Smooth muscle cell (in vitro differentiated cells): ENCODE measurements around the gene BAAT. TPM values are rescaled to one million over a fixed set of nuclear protein-coding genes. Genes with fewer than 3 reads are reported as not detected.

Experiments used
- DNase-seq: peaks from one replicate; lab custom pipeline; 2025; ENCODE audit not compliant: unreplicated experiment; lab: John Stamatoyannopoulos, UW
- H2AFZ ChIP-seq: fragments of 200-600 bp; sonication (generic); 2 replicates; pipeline ENCODE4 v1.6.0; 2016; ENCODE audit warnings: antibody characterized with exemption, low read depth, mild to moderate bottlenecking
- H3F3A ChIP-seq: fragments of 200-600 bp; sonication (generic); 2 replicates; pipeline ENCODE4 v1.6.0; 2017; ENCODE audit warnings: antibody characterized with exemption, low read depth
- H3K27ac ChIP-seq: fragments of 200-600 bp; sonication (generic); 2 replicates; pipeline ENCODE4 v1.5.1; 2016; ENCODE audit warnings: low read depth, mild to moderate bottlenecking
- H3K27me3 ChIP-seq: fragments of 200-600 bp; sonication (generic); 2 replicates; pipeline ENCODE4 v1.6.1; 2016; ENCODE audit warnings: low read depth, mild to moderate bottlenecking
- H3K36me3 ChIP-seq: fragments of 200-600 bp; sonication (generic); 2 replicates; pipeline ENCODE4 v1.5.1; 2016; ENCODE audit warnings: low read depth
- H3K4me1 ChIP-seq: fragments of 200-600 bp; sonication (generic); 2 replicates; pipeline ENCODE4 v1.5.1; 2016; ENCODE audit warnings: low read depth
- H3K4me2 ChIP-seq: fragments of 200-600 bp; sonication (generic); 2 replicates; pipeline ENCODE4 v1.6.0; 2016; ENCODE audit warnings: mild to moderate bottlenecking
- H3K4me3 ChIP-seq: fragments of 200-600 bp; sonication (generic); 2 replicates; pipeline ENCODE4 v1.5.1; 2016; ENCODE audit warnings: mild to moderate bottlenecking
- H3K79me2 ChIP-seq: fragments of 200-600 bp; sonication (generic); 2 replicates; pipeline ENCODE4 v1.6.0; 2016; ENCODE audit warnings: low read depth, mild to moderate bottlenecking
- H3K9ac ChIP-seq: fragments of 200-600 bp; sonication (generic); 2 replicates; pipeline ENCODE4 v1.6.0; 2016; ENCODE audit warnings: low read depth
- H3K9me3 ChIP-seq: fragments of 200-600 bp; sonication (generic); replicated peaks from 2 replicates; pipeline ENCODE4 v1.5.1; 2016; ENCODE audit warnings: low read depth
- H4K20me1 ChIP-seq: fragments of 200-600 bp; sonication (generic); 2 replicates; pipeline ENCODE4 v1.6.0; 2016; ENCODE audit warnings: low read depth
- CTCF ChIP-seq: fragments of 200-600 bp; sonication (generic); IDR thresholded peaks from 2 replicates; pipeline ENCODE4 v1.5.1; 2017; ENCODE audit warnings: borderline replicate concordance, mild to moderate bottlenecking, antibody characterized with exemption; ENCODE audit not compliant: insufficient read depth, poor library complexity, severe bottlenecking
- WGBS: methylation state at CpG from one replicate; pipeline ENCODE4 v1.1.7; 2016; ENCODE audit warnings: low lambda C conversion rate; 5-methylcytosine and 5-hydroxymethylcytosine counted together
- polyA plus RNA-seq: library from polyadenylated mRNA; unstranded; fragments of >200 nt; fragmentation: Nextera tagmentation; extraction: Ambion mirVana; gene quantifications from 2 replicates; pipeline ENCODE4 v1.2.1, GENCODE V29; 2016
- total RNA-seq: library from RNA; depleted of rRNA; stranded (reverse); fragments of >200 nt; gene quantifications from 2 replicates; pipeline ENCODE4 v1.2.3, GENCODE V29; 2014

Gene BAAT
- total and polyA plus RNA-seq, 2 experiments from 2014 or later = not detected

DNA sequence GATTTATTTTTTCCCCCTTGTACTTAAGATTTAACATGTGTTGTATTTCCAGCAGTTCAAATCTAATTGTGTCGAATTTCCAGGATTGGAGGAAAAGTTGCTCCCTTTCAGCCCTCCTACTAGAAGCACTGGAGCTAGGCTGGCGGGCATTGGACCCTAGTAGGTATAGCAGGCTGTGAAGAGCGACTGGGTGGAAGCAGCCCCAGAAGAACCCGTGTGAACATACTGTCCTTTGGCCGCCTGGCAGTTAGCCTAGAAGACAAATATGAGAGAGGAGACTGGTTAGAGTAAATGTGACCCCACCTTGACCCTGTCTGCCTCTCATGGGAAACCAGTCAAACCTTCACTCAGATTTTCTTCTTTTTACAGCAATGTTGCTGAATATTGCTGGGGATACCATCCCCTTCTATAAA, 36.9 kb upstream of the BAAT start:
- no peaks in the 10 kb centered on the region for H3K36me3 ChIP-seq
- no peak for DNase-seq
- no peak overlapping the region for H2AFZ ChIP-seq
- no peak overlapping the region for H3K4me2 ChIP-seq
- H3K79me2 ChIP-seq = no peaks in the 10 kb centered on the region
- H3K4me1 ChIP-seq = no peaks in the 10 kb centered on the region
- H3K27me3 ChIP-seq = no peaks in the 10 kb centered on the region
- H3K27ac ChIP-seq = no peak overlapping the region
- H3K4me3 ChIP-seq = no peak overlapping the region
- H3K9ac ChIP-seq = no peak overlapping the region
- no peak for TF ChIP-seq CTCF
- no peaks in the 10 kb centered on the region for H4K20me1 ChIP-seq
- no peaks in the 10 kb centered on the region for H3K9me3 ChIP-seq
- WGBS = 92% methylated on average over 5 of the region's 5 CpGs
- no peaks in the 10 kb centered on the region for H3F3A ChIP-seq

GRCh38 chr9:101419863-101420262, 35.1 kb upstream of the BAAT start:
- TF ChIP-seq CTCF = no peak
- no peaks in the 10 kb centered on the region for H3K4me1 ChIP-seq
- 89% methylated on average over 2 of the region's 2 CpGs for WGBS
- H3K27ac ChIP-seq = no peak overlapping the region
- no peak overlapping the region for H2AFZ ChIP-seq
- H3K4me3 ChIP-seq = no peak overlapping the region
- H3K4me2 ChIP-seq = no peak overlapping the region
- H4K20me1 ChIP-seq = no peaks in the 10 kb centered on the region
- no peaks in the 10 kb centered on the region for H3K27me3 ChIP-seq
- H3F3A ChIP-seq = no peaks in the 10 kb centered on the region
- DNase-seq = no peak
- H3K36me3 ChIP-seq = no peaks in the 10 kb centered on the region
- no peaks in the 10 kb centered on the region for H3K9me3 ChIP-seq
- H3K9ac ChIP-seq = no peak overlapping the region
- H3K79me2 ChIP-seq = no peaks in the 10 kb centered on the region

DNA sequence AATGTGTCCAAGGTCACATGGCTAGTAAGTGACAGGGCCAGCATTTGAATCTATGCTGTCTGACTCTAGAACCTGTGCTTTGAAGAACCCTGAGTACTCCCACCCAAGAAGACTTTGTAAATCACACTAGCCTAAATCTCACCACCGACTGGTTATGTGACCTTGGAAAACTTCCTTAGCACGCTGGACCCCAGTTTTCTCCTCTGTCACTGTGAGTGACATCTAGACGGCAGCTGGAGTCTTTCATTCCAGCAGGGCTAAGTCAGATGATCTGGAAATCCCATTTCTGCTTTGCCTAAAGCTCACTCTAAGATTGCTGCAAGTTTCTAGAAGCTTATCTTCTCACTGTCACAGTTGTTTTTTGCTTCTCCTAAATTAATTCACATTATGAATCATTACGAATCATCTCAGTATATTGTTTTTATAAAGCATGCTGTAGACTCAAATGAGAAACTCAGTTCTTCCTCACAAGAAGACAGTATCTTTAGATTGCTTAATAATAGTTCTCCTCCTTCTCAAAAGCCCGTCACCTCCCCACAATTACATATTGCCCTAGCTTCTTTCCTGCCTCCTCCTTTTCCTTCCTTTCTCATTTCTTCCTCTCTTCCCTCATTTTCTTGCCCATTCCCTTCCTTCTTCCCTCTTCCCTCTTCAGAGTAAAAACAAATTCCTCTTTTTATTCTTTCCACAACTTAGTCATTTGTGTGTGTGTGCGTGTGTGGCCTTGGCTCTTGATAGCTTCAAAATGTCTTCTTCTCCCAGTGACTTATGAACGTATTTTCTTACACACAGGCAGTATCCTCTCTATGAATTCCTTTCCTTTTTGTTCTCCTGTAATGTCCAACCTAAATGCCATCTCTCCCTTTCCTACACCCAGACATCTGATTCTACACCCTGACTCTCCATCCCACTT, 34.0 kb upstream of the BAAT start:
- Histone ChIP-seq H3K9ac (no peak overlapping the region), H3F3A (no peaks in the 10 kb centered on the region), H3K27me3 (no peaks in the 10 kb centered on the region), H3K4me2 (no peak overlapping the region), H3K4me3 (no peak overlapping the region), H3K9me3 (no peaks in the 10 kb centered on the region), H4K20me1 (no peaks in the 10 kb centered on the region), H3K79me2 (no peaks in the 10 kb centered on the region), H3K4me1 (no peaks in the 10 kb centered on the region), H3K27ac (no peak overlapping the region), H3K36me3 (no peaks in the 10 kb centered on the region), H2AFZ (no peak overlapping the region)
- 73% methylated on average over 7 of the region's 7 CpGs for WGBS
- no peak for TF ChIP-seq CTCF
- no peak for DNase-seq

- no peak for DNase-seq
- no peak for TF ChIP-seq CTCF
- no peaks in the 10 kb centered on the region for H4K20me1 ChIP-seq
- H3K27ac ChIP-seq = no peak overlapping the region
- H3K27me3 ChIP-seq = no peaks in the 10 kb centered on the region
- H3K4me1 ChIP-seq = no peaks in the 10 kb centered on the region
- H3K9ac ChIP-seq = no peak overlapping the region
- no peak overlapping the region for H3K4me3 ChIP-seq
- no peaks in the 10 kb centered on the region for H3K79me2 ChIP-seq
- H3F3A ChIP-seq = no peaks in the 10 kb centered on the region
- H3K36me3 ChIP-seq = no peaks in the 10 kb centered on the region
- H2AFZ ChIP-seq = no peak overlapping the region
- peaks cover 2% of the 10 kb centered on the region for H3K9me3 ChIP-seq
- H3K4me2 ChIP-seq = no peak overlapping the region
These were observed 33.2 kb upstream of the BAAT start for GRCh38 chr9:101417977-101418376.
